ENCODE data around the gene PNLIPRP1. TPM values are rescaled to one million over a fixed set of nuclear protein-coding genes. Genes with fewer than 3 reads are reported as not detected.

PNLIPRP1 gene
- not detected for total RNA-seq

GRCh38 chr10:116590590-116591444 lies at the start of gene PNLIPRP1:
Gene PNLIPRP1, plus strand, starts transcription at chr10:116590959. Its CDS starts 171 bp downstream, at chr10:116591130.
- TF ChIP-seq CTCF (IDR thresholded peaks at IDR 0.05) = no peak
- DNase-seq (ENCODE audit: low spot score) (no peak), ATAC-seq (ENCODE audit: low FRiP score) (no peak)

- no peak for DNase-seq (ENCODE audit: low spot score)
- no peak for TF ChIP-seq CTCF (IDR thresholded peaks at IDR 0.05)
- no peak for ATAC-seq (ENCODE audit: low FRiP score)
These were observed 48.6 kb upstream of the PNLIPRP1 start for GRCh38 chr10:116542007-116542677.

- DNase-seq (ENCODE audit: low spot score) (no peak), ATAC-seq (ENCODE audit: low FRiP score) (no peak)
- no peak for TF ChIP-seq CTCF (IDR thresholded peaks at IDR 0.05)
These were observed 45.6 kb upstream of the PNLIPRP1 start for GRCh38 chr10:116545122-116545521.

- no peak for DNase-seq (ENCODE audit: low spot score)
- ATAC-seq (ENCODE audit: low FRiP score) = no peak
- TF ChIP-seq CTCF (IDR thresholded peaks at IDR 0.05) = no peak
These were observed 45.0 kb upstream of the PNLIPRP1 start, which contains the start of gene PNLIP for GRCh38 chr10:116545756-116546155. Gene PNLIP, plus strand, starts transcription at chr10:116545931. Its CDS starts 162 bp downstream, at chr10:116546093.

GRCh38 chr10:116548301-116548700 lies 42.5 kb upstream of the PNLIPRP1 start:
- ATAC-seq (ENCODE audit: low FRiP score) = no peak
- DNase-seq (ENCODE audit: low spot score) = no peak
- TF ChIP-seq CTCF (IDR thresholded peaks at IDR 0.05) = no peak

GRCh38 chr10:116553378-116553980 lies 37.3 kb upstream of the PNLIPRP1 start:
- DNase-seq (ENCODE audit: low spot score) (no peak), ATAC-seq (ENCODE audit: low FRiP score) (no peak)
- no peak for TF ChIP-seq CTCF (IDR thresholded peaks at IDR 0.05)

Measured in omental fat pad (tissue), 4 donors.